Skeletal muscle tissue (tissue), 4 donors: Measurements from ENCODE around the gene FES. TPM values are rescaled to one million over a fixed set of nuclear protein-coding genes. Genes with fewer than 3 reads are reported as not detected.

ENCODE experiments used
- H3K27ac ChIP-seq: one replicate; pipeline ENCODE4 v1.7.0; 2013; ENCODE audit warnings: mild to moderate bottlenecking, low read depth, low read length, inconsistent platforms
- H3K27me3 ChIP-seq, 3 donors: one replicate each; pipeline ENCODE4 v1.7.0; 2013; ENCODE audit warnings: low read length in 3 of 3; ENCODE audit not compliant: control insufficient read depth in 3 of 3, insufficient read depth in 3 of 3
- H3K36me3 ChIP-seq, 3 donors: one replicate each; pipeline ENCODE4 v1.7.0; 2013; ENCODE audit warnings: low read length in 3 of 3; ENCODE audit not compliant: control insufficient read depth in 3 of 3, insufficient read depth in 3 of 3
- H3K4me1 ChIP-seq, 3 donors: one replicate each; pipeline ENCODE4 v1.7.0; 2013; ENCODE audit warnings: low read length in 3 of 3, mild to moderate bottlenecking in 3 of 3; ENCODE audit not compliant: control insufficient read depth in 3 of 3, insufficient read depth in 3 of 3
- H3K4me3 ChIP-seq, 3 donors: one replicate each; pipeline ENCODE4 v1.7.0; 2013; ENCODE audit warnings: low read length in 3 of 3
- H3K9ac ChIP-seq, 3 donors: one replicate each; pipeline ENCODE4 v1.7.0; 2013; ENCODE audit warnings: low read length in 3 of 3, mild to moderate bottlenecking in 3 of 3, moderate library complexity in 2 of 3, low read depth in 1 of 3
- H3K9me3 ChIP-seq, 3 donors: one replicate each; pipeline ENCODE4 v1.7.0; 2013; ENCODE audit warnings: low read length in 3 of 3; ENCODE audit not compliant: control insufficient read depth in 3 of 3
- total RNA-seq: library from RNA; depleted of rRNA; stranded (reverse); fragments of >200 nt; gene quantifications from one replicate; pipeline ENCODE4 v1.2.3, GENCODE V29; 2014
- donor health status: Osteomylitis.

Gene FES
- total RNA-seq, 1 donor from 2014 or later: 19.8 TPM

DNA sequence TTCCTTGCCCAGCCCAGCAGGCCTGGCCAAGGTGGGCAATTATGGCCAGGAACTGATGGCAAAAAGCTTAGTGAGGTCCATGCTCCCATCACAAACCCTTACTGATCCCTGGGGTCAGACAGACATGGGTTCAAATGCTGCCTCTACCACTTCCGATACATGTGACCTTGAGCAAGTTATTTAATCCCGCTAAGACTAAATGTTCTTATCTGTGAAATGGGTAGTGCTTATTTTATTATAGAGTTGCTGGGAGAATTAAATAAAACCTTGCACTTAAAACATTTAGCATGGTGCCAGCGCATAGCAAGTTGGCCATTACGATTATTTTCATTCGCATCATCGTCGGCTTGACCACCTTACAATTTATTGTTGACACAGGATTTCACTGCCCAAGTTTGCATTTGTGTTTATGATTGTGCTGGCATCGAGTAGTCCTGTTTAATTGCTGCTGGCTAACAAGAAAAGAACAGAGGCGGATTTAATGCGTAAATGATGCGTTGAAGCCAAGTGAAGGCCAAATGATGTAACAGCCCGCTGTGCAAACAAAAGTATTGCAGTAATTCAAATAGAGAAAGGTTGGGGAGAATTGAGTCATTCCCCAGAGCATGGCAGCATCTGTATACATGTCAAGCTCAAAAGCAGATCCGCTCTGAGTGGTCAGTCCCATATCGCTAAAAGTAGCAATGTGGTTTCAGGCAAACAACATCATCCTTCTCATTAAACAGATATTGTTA is 23.2 kb upstream of the FES start:
- peak overlapping the region in 1 of 3 donors; percentile 20 for H3K9ac ChIP-seq
- no peaks in the 10 kb centered on the region for H3K36me3 ChIP-seq
- no peak overlapping the region for H3K27ac ChIP-seq
- H3K9me3 ChIP-seq: no peaks in the 10 kb centered on the region
- no peak overlapping the region for H3K4me3 ChIP-seq
- peaks cover 7 to 8% (median 7%) of the 10 kb centered on the region in 3 donors for H3K4me1 ChIP-seq
- H3K27me3 ChIP-seq: no peaks in the 10 kb centered on the region

DNA sequence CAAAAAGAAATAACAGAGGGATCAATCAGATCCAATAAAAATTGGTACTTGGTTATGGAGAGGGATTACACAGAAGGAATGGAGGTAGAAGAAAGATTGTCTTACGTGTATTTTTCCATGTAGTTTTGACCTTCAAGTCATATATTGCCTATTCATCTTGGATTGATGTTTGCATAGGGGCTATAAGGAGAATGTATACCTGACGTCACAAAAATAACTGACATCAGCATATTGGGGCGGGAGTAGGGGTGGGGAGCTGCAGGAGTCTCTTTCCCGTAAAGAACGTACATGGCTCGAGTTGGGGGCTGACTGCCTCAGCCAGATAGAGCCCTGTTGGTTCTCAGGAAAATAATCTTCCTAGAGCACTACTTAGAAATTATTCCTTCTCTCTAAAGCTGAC is 21.8 kb upstream of the FES start:
- no peak overlapping the region for H3K27ac ChIP-seq
- no peaks in the 10 kb centered on the region for H3K9me3 ChIP-seq
- H3K36me3 ChIP-seq: no peaks in the 10 kb centered on the region
- H3K9ac ChIP-seq: no peak overlapping the region
- H3K4me3 ChIP-seq: no peak overlapping the region
- H3K27me3 ChIP-seq: no peaks in the 10 kb centered on the region
- H3K4me1 ChIP-seq: peaks cover 7 to 8% (median 7%) of the 10 kb centered on the region in 3 donors

DNA sequence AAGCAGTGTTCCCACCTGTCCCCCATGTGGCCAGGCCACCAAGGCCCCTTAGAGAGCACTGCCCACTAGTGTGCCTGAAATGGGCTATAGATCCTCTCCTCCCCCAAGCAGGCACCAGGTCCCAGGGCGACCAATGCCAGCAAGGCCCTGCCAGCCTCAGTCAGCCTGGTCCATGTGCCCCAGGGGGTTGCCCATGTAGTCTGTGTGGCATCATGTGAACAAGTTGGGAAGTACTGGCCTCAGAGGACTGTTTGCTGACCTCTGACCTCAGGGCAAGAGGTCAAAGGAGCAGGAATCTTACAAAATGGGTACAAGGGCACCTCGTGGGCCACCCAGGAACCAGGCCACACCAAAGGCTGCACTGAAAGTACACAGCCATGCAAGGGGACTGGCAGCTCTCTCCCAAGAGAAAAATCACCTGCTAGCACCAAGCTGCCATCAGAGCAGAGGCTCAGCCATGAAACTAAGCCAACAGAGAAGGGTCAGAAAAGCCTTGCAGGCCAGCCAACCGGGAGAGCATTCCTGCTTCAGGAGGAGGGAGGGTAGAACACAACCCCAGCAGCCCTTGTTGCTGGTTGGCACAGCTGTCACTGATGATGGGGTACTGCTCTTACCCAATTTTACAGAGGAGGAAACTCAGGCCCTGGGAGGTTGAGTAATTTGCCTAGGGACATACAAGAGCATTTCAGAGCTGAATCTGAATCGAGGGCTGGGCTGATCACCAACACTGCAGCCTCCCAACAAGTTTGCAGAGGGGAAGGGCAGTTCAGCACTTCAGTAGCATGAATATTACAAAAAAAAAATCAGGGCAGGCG is 21.1 kb upstream of the FES start:
- peaks cover 7 to 9% (median 7%) of the 10 kb centered on the region in 3 donors for H3K4me1 ChIP-seq
- no peak overlapping the region for H3K4me3 ChIP-seq
- H3K36me3 ChIP-seq: no peaks in the 10 kb centered on the region
- H3K27me3 ChIP-seq: no peaks in the 10 kb centered on the region
- no peak overlapping the region for H3K9ac ChIP-seq
- no peak overlapping the region for H3K27ac ChIP-seq
- H3K9me3 ChIP-seq: no peaks in the 10 kb centered on the region

DNA sequence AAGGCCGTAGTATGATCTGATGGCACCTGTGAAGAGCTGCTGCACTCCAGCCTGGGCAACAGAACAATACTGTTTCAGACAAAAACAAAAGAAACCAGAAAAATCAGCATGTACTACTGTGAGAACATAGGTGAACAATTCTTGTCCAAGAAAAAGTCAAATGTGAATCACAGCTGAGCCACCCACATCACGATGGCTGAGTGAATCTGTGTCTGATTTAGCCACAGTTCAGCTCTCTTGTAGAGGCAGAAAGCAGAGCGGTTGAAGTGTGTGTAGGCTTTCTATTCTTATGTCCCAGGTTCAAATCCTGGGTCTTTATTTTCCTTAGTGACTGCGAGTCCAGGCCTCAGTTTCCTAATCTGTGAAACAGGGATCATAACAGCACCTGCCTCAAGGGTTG is 20.3 kb upstream of the FES start:
- Histone ChIP-seq H3K36me3 (no peaks in the 10 kb centered on the region), H3K27ac (no peak overlapping the region), H3K4me3 (no peak overlapping the region), H3K4me1 (peaks cover 10 to 15% (median 11%) of the 10 kb centered on the region in 3 donors), H3K27me3 (no peaks in the 10 kb centered on the region), H3K9ac (peak overlapping the region in 1 of 3 donors; percentile 16), H3K9me3 (no peaks in the 10 kb centered on the region)

DNA sequence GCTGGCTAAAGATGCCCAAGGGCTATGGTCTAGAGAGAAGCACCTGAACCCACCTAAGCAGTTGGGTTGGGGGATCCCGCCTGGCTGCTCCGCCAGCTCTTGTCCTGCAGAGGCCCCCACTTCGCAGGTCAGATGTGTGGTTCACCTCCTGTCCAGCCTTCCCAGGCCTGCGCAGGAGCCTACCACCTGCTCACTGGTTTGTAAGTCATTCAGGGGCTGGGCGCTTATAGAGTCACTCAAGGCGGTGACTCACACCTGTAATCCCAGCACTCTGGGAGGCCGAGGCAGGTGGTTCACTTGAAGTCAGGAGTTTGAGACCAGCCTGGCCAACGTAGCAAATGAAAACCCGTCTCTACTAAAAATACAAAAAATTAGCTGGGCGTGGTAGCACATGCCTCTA is 19.8 kb upstream of the FES start:
- peaks cover 13 to 18% (median 15%) of the 10 kb centered on the region in 3 donors for H3K4me1 ChIP-seq
- no peaks in the 10 kb centered on the region for H3K36me3 ChIP-seq
- no peaks in the 10 kb centered on the region for H3K27me3 ChIP-seq
- no peaks in the 10 kb centered on the region for H3K9me3 ChIP-seq
- H3K4me3 ChIP-seq: no peak overlapping the region
- H3K9ac ChIP-seq: peak overlapping the region in 1 of 3 donors; percentile 16
- H3K27ac ChIP-seq: no peak overlapping the region

DNA sequence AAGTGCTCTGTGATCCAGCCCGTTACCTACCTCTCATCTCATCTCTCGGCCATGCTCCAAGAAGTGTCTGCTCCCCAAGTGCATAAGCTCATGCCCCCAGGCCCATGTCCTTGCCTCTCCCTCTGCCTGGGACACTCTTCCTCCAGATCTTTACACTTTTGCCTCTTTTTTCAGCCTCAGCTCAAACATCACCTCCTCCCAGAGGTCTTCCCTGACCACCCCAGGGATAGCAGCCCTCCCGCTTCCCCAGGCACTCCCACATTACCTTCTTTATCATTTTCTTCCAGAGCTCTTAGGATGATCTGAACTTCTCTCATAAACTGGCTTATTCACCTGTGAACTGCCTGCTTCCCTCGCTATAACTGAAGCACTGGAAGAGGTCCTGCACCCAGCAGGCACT is 18.6 kb upstream of the FES start:
- no peak overlapping the region for H3K9ac ChIP-seq
- H3K4me3 ChIP-seq: no peak overlapping the region
- no peaks in the 10 kb centered on the region for H3K27me3 ChIP-seq
- peaks cover 19 to 30% (median 25%) of the 10 kb centered on the region in 3 donors for H3K4me1 ChIP-seq
- H3K9me3 ChIP-seq: no peaks in the 10 kb centered on the region
- no peak overlapping the region for H3K27ac ChIP-seq
- H3K36me3 ChIP-seq: no peaks in the 10 kb centered on the region

DNA sequence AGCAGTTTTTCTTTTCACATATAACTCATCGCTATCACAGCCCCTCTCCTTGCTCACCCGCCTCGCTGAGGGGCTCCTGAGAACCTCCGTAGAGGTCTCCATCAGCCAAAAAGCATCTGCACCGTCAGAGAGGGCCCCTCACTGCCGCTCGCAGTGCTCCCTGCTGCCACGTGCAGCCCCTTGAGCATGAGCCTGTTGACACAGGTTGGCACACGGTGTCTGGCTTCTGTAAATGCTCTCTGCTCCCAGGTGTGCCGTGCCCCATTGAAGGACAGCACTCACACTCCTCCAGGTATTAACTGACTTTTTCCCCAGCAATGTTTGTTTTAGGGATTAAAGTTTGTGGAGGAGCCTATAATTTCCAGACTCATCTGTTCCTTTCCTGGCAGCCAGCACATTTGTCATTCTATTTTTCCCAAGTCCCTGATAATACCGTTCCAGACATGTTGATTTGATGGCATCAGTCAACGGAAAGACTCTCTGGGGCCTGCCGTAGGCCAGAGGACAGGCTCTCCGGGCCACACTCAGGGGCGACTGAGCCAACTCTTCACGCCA is 18.1 kb upstream of the FES start:
- no peak overlapping the region for H3K4me3 ChIP-seq
- no peaks in the 10 kb centered on the region for H3K27me3 ChIP-seq
- H3K27ac ChIP-seq: no peak overlapping the region
- no peaks in the 10 kb centered on the region for H3K9me3 ChIP-seq
- no peak overlapping the region for H3K9ac ChIP-seq
- peaks cover 21 to 33% (median 29%) of the 10 kb centered on the region in 3 donors for H3K4me1 ChIP-seq
- H3K36me3 ChIP-seq: no peaks in the 10 kb centered on the region

DNA sequence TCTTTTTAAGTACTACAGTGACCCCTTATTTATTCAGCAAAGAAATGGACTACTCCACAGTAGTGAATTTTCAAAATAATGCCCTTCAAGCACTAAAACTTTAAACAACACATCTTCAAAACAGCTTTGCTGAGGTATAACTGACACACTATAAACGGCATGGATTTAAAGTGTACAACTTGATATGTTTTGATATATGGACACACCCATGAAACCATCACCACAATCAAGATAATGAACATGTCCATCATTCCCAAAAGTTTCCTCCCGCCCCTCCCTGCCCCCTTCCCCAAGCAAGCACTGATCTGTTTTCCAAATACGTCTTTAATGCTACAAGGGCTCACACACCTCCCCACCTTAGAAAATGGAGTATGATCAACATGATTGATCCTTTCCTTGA is 17.5 kb upstream of the FES start:
- no peaks in the 10 kb centered on the region for H3K9me3 ChIP-seq
- no peak overlapping the region for H3K9ac ChIP-seq
- no peak overlapping the region for H3K4me3 ChIP-seq
- no peak overlapping the region for H3K27ac ChIP-seq
- no peaks in the 10 kb centered on the region for H3K36me3 ChIP-seq
- H3K4me1 ChIP-seq: peaks cover 21 to 33% (median 29%) of the 10 kb centered on the region in 3 donors
- no peaks in the 10 kb centered on the region for H3K27me3 ChIP-seq

DNA sequence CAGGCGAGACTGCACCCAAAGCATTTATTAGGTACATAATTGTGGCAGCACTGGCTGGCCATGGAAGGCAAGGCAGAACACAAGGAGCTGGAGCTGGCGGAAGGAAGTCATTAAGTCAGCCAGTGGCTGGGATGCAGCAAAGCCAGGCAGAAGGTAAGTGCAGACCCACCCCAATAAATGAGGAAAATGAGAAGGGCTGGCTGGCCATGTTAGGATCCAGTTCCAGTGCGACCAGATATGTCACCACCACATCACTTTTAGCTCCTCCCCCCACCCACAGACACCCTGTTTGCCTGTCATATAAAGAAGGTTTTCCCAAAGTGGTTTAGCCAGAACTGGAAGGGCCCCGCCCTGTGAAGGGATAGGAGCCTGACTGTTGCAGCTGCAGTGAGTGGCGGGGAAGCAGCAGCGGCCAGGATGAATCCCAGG is 16.0 kb upstream of the FES start, which contains the start of gene FURIN:
Gene FURIN (plus strand): TSS at position 328 of the 429 bp plus-strand sequence. CDS start 7,153 bp downstream, outside the sequence.
- H3K27me3 ChIP-seq: no peaks in the 10 kb centered on the region
- H3K27ac ChIP-seq: peak within 1 kb of the TSS; percentile 90
- no peaks in the 10 kb centered on the region for H3K36me3 ChIP-seq
- no peak within 1 kb of the TSS for H3K4me3 ChIP-seq
- H3K4me1 ChIP-seq: peaks cover 29 to 39% (median 35%) of the 10 kb centered on the region in 3 donors
- H3K9me3 ChIP-seq: no peaks in the 10 kb centered on the region
- peak within 1 kb of the TSS in 1 of 3 donors; percentile 40 for H3K9ac ChIP-seq
